Measurements from ENCODE around the gene CCL25. TPM values are rescaled to one million over a fixed set of nuclear protein-coding genes. Genes with fewer than 3 reads are reported as not detected.

The CCL25 gene
- total RNA-seq, 3 donors from 2014 or later = not detected

- H3K27me3 ChIP-seq = no peaks in the 10 kb centered on the region
- TF ChIP-seq POLR2AphosphoS5 (IDR thresholded peaks at IDR 0.05) (no peak), POLR2A (IDR thresholded peaks at IDR 0.05) (no peak)
- TF ChIP-seq, protein P1, sequence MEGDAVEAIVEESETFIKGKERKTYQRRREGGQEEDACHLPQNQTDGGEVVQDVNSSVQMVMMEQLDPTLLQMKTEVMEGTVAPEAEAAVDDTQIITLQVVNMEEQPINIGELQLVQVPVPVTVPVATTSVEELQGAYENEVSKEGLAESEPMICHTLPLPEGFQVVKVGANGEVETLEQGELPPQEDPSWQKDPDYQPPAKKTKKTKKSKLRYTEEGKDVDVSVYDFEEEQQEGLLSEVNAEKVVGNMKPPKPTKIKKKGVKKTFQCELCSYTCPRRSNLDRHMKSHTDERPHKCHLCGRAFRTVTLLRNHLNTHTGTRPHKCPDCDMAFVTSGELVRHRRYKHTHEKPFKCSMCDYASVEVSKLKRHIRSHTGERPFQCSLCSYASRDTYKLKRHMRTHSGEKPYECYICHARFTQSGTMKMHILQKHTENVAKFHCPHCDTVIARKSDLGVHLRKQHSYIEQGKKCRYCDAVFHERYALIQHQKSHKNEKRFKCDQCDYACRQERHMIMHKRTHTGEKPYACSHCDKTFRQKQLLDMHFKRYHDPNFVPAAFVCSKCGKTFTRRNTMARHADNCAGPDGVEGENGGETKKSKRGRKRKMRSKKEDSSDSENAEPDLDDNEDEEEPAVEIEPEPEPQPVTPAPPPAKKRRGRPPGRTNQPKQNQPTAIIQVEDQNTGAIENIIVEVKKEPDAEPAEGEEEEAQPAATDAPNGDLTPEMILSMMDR (IDR thresholded peaks at IDR 0.05) = no peak
- DNase-seq (ENCODE audit: low spot score in 2 of 2) = no peak
- H3K27ac ChIP-seq = no peak overlapping the region
- no peaks in the 10 kb centered on the region for H3K9me3 ChIP-seq
- no peaks in the 10 kb centered on the region for H3K36me3 ChIP-seq
- H3K4me1 ChIP-seq = no peaks in the 10 kb centered on the region
- intact Hi-C loops (cut with DNase I; ENCODE audit: low total_unique reads) = loop anchor here (5.0 kb wide), 1 partner anchor 1738 kb away; no protein-coding TSS in a partner anchor
- H3K4me3 ChIP-seq = no peak overlapping the region
Measured at GRCh38 chr19:8079988-8080387, 27.4 kb downstream of the CCL25 start.

DNA sequence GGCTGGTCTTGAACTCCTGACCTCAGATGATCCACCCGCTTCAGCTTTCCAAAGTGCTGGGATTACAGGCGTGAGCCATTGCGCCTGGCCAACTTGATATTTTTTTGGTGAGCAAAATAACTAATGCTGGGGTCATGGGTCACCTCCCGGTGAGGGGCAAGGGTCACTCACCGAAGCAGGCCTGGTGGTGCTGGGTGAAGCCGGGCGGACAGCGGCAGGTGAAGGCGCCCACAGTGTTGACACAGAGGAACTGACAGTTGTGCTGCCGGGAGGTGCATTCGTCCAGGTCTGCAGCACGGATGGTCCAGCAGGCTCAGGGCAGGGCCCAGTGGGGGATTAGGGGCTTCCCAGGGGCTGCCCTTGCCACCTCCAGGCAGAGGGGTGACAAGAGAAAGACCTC, 28.3 kb downstream of the CCL25 start:
- H3K27me3 ChIP-seq = no peaks in the 10 kb centered on the region
- H3K36me3 ChIP-seq = no peaks in the 10 kb centered on the region
- no peaks in the 10 kb centered on the region for H3K9me3 ChIP-seq
- intact Hi-C loops (cut with DNase I; ENCODE audit: low total_unique reads) = loop anchor here (5.0 kb wide), 1 partner anchor 1739 kb away; no protein-coding TSS in a partner anchor
- H3K4me3 ChIP-seq = no peak overlapping the region
- TF ChIP-seq POLR2AphosphoS5 (IDR thresholded peaks at IDR 0.05) = no peak
- no peak for DNase-seq (ENCODE audit: low spot score in 2 of 2)
- no peak overlapping the region for H3K27ac ChIP-seq
- H3K4me1 ChIP-seq = no peaks in the 10 kb centered on the region

- intact Hi-C loops (cut with DNase I; ENCODE audit: low total_unique reads) = loop anchor here (5.0 kb wide), 1 partner anchor 1740 kb away; no protein-coding TSS in a partner anchor
- no peaks in the 10 kb centered on the region for H3K9me3 ChIP-seq
- no peak for TF ChIP-seq POLR2A (IDR thresholded peaks at IDR 0.05)
- TF ChIP-seq POLR2AphosphoS5 (IDR thresholded peaks at IDR 0.05) = no peak
- TF ChIP-seq, protein P1 (IDR thresholded peaks at IDR 0.05) = no peak
- H3K27ac ChIP-seq = no peak overlapping the region
- no peak overlapping the region for H3K4me3 ChIP-seq
- DNase-seq (ENCODE audit: low spot score in 2 of 2) = no peak
- H3K36me3 ChIP-seq = no peaks in the 10 kb centered on the region
- H3K27me3 ChIP-seq = no peaks in the 10 kb centered on the region
- no peaks in the 10 kb centered on the region for H3K4me1 ChIP-seq
Measured at GRCh38 chr19:8081569-8082550, 29.3 kb downstream of the CCL25 start.

GRCh38 chr19:8083141-8083540, 30.6 kb downstream of the CCL25 start:
- no peak overlapping the region for H3K27ac ChIP-seq
- no peak for DNase-seq (ENCODE audit: low spot score in 2 of 2)
- H3K9me3 ChIP-seq = no peaks in the 10 kb centered on the region
- H3K4me1 ChIP-seq = no peaks in the 10 kb centered on the region
- TF ChIP-seq POLR2AphosphoS5 (IDR thresholded peaks at IDR 0.05) = no peak
- TF ChIP-seq, protein P1 (IDR thresholded peaks at IDR 0.05) = no peak
- TF ChIP-seq POLR2A (IDR thresholded peaks at IDR 0.05) = no peak
- intact Hi-C loops (cut with DNase I; ENCODE audit: low total_unique reads) = loop anchor here (5.0 kb wide), 1 partner anchor 1741 kb away; no protein-coding TSS in a partner anchor
- no peaks in the 10 kb centered on the region for H3K36me3 ChIP-seq
- no peaks in the 10 kb centered on the region for H3K27me3 ChIP-seq
- H3K4me3 ChIP-seq = no peak overlapping the region

- intact Hi-C loops (cut with DNase I; ENCODE audit: low total_unique reads) = loop anchor here (5.0 kb wide), 1 partner anchor 1742 kb away; no protein-coding TSS in a partner anchor
- DNase-seq (ENCODE audit: low spot score in 2 of 2) = no peak
- H3K36me3 ChIP-seq = no peaks in the 10 kb centered on the region
Measured at GRCh38 chr19:8084152-8084551, 31.6 kb downstream of the CCL25 start.

More at GRCh38 chr19:8084152-8084551, 31.6 kb downstream of the CCL25 start:
- TF ChIP-seq POLR2AphosphoS5 (IDR thresholded peaks at IDR 0.05) = no peak
- TF ChIP-seq, protein P1 (IDR thresholded peaks at IDR 0.05) = no peak
- TF ChIP-seq POLR2A (IDR thresholded peaks at IDR 0.05) = no peak
- H3K27ac ChIP-seq = no peak overlapping the region
- H3K4me3 ChIP-seq = no peak overlapping the region
- no peaks in the 10 kb centered on the region for H3K9me3 ChIP-seq
- H3K4me1 ChIP-seq = no peaks in the 10 kb centered on the region
- no peaks in the 10 kb centered on the region for H3K27me3 ChIP-seq
